Stimulated activated CD4-positive, alpha-beta T cell treated with anti-CD3 and anti-CD28 coated beads, Interleukin-1b, Interleukin-23, amount 100 ng/mL, for 1 hour (primary cell): ENCODE data around the gene CSN1S1.
"Not testable (repeated sequence)": the region's sequence is repeated elsewhere in the genome, so short reads cannot be mapped to it uniquely, and the experiment has no call there.

Experiments used
- DNase-seq, 2 donors: peaks; one replicate each; pipeline ENCODE4 v3.0.0-alpha.2; 2020; ENCODE audit warnings: low read depth in 2 of 2

The CSN1S1 gene, protein sequence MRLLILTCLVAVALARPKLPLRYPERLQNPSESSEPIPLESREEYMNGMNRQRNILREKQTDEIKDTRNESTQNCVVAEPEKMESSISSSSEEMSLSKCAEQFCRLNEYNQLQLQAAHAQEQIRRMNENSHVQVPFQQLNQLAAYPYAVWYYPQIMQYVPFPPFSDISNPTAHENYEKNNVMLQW

DNA sequence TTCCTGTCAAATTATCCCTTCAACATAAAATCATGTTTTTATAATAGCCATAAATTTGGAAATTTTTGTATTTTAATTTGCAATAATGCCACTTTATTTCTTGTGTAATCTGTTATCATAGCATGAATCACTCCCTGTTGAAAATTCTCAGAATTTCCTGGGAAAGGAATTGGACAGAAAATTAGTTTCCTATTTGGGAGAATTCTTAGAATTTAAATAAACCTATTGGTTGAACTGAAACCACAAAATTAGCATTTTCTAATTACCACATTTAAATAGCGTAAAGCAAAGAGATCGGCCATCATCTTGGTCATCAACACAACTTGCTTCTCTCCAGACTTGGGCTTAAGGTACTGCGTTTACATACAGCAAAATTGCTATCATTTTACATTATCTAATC, at the start of gene CSN1S1:
CSN1S1 (plus strand) TSS at position 301 of the 400 bp plus-strand sequence. CDS start 1,488 bp downstream, outside the sequence.
- no peak for DNase-seq

DNA sequence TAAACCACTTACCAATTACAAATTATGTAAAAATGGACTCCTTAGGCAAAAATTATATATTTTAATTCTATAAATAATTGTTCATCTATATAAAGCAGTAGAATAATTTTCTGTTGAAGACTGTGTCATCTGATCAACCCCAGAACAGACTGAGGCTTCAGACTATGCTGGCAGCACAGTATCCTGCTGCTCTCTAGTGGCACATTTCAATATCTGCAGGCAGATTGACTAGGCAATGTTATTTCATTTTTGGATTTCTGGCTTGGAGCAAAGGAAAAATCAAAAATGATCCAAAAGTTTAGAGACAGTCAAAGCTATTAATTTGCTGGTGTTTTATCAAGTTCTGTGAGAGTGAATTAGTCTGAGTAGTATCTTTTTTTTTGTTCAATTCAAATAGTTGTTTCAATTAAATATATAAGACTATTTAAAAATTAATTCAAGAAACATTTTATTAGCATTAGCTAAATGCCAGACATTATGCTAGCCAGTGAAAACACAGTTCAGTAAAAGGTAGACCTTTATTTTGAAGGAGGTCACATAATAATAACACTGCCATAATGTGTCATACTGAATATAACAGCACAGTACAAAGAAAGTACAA, 49.6 kb upstream of the CSN1S1 start:
- DNase-seq, result peak in 1 of 2 donors; percentile 0

DNA sequence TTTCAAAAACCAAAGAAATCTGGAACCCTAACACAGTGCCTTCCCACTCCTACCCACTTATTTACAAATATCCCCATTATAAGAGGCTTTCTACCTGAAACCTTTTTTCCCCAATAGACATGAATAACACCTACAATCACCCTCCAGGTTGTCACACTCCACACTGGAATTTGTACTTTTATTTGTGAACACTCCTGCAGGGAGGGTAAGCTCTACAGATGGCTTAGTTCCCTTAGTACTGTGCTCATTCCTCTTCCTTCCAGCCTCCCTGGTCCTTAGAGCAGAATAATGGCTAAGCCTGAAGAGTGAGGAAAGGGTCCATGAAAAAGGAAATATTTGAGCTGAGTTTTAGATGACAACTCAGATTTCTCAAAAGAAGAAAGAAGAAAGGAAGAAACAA, 48.7 kb upstream of the CSN1S1 start:
- DNase-seq, result no peak

DNA sequence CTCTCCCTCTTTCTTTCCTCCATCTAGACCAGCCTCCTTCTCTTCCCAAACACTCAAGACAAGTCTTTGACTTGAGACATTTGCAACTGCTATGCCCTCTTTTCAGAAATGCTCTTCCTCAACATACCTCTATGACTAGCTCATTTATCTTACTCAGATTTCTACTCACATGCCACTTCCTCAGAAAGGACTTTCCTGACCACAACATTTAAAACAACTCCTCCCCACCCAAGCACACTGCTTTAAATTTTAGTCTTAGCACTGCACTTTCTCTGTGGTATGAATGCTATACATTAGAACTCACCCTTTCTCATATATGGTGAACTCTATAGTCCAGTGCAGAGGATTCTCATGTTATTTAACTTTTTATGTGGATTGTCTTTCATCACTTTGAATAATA, 42.5 kb upstream of the CSN1S1 start:
- DNase-seq, result no peak

DNA sequence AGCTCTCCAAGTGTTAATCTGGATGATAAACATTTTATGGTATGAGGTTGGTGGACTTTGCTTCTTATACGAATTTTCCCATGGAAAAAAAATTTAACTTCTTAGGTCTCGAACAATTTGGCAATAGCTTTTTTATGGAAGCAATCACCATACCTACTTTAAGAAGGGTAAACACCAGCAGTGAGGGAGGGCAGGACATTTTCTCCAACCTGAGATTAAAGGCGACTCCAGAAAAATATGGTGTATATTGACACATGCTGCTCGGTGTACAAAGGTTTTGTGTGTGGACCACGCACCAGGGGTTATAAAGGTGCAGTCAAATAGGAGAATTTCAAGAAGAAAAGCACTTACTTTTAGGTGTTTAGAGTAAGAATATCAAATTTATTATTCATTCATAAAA, 36.7 kb upstream of the CSN1S1 start:
- no peak for DNase-seq

DNA sequence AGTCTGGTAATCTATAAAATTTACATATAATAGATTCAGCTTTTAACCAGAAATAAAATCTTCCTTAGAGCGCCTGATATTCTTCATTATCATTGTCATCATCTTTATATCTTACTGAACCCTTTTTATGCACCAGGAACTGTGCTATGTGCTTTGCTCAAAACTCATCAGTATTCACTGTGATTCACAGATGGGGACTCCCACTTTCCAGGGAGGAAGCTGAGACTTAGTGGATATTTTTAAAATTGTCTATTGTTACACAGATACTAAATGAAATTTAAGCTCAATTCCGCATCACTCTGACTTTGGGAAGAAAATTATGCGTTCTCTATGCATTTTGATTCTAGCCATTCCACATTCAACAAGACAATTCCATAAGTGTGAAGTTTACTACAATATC, 36.1 kb upstream of the CSN1S1 start:
- DNase-seq, result no peak

DNA sequence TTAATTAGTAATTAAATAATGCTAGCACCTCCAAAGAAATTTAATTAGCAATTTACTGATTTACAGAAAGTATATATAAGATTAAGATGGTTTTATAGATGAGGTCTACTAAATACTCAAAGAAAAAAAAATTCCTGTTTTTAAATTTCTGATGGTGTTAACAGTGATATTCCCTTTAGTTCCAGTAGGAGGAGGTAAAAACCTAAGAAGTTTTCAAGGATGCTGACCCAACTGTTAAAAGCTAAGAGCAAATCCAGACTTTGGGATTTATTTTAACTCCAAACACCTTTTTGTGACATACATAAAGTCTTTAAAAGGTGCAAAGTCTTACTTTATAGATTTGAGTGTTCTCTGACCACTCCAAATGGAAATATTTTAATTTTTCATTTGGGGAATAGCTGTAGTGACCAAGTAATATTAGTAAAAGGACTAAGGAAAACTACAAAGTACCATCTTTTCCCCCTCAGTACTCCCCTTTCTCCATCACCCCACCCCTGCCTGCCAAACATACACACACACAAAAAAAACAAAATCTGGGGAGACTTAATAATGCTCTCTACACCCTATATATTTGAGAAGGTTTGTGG, 34.2 kb upstream of the CSN1S1 start:
- no peak for DNase-seq

DNA sequence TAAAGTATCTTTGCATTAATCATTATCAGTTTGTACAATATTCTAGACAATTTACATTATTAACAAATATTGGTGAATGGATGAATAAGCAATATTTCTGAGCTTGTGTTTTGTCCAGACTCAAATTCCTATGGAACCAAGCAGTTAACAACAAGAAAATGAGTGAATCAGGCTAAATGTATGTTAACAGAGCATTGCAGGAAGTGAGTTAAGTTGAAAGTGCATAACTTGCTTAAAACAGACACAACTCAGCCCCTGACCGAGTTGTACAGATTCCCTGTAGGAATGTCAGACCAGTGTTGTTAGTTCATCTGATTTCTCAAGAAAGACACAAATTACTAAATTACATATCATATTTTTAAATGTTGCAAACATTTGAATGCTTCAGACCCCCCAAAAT, 23.7 kb upstream of the CSN1S1 start:
- DNase-seq, result no peak

DNA sequence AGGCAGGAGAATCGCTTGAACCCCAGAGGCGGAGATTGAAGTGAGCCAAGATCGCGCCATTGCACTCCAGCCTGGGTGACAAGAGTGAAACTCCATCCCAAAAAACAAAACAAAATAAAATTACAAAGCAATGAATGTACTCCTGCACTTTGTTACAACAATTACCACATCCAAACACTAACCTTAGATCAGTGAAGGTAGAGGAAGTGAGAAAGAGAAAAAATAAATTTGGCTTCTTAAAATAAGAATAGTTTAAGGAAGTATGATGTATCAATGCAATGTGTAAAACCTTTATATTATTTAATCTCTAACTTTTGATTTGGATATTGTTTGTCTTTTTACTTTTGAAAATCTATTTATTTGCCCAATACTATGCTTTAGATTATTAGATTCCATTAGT, 21.7 kb upstream of the CSN1S1 start:
- no peak for DNase-seq

DNA sequence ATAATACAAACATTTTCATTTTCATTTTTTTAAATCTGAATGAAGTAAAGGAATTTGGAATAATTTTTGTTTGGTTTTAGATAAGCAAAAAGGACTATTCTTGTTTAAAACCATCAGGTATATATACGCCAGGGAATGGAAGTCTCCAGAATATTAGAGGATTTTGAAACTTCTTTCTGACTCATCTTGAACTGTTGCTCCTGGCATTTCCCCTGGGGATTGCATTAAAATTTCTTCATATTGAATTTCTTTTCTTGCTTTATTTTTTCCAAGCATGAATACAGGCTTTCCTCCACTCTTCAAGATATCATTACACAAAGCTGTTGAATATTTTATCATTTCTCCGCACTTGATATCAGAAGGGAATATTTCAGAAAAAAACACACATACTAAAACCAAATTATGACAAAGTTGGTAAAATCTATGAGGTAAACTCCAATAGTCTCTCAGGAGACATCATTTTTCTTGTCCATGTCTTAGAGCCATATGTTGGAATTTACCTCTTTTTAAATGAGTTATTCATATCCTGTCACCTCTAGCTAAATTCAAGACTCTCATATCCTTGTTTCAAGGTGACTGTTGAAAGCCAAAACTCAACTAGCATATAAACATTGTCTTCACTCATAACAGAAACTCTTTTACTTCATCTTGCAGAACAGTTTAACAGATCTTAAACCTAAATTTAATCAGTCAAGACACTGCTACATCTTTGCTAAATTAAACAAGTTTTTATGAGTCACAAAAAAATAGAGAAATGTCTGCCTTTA, 20.7 kb upstream of the CSN1S1 start:
- no peak for DNase-seq

DNA sequence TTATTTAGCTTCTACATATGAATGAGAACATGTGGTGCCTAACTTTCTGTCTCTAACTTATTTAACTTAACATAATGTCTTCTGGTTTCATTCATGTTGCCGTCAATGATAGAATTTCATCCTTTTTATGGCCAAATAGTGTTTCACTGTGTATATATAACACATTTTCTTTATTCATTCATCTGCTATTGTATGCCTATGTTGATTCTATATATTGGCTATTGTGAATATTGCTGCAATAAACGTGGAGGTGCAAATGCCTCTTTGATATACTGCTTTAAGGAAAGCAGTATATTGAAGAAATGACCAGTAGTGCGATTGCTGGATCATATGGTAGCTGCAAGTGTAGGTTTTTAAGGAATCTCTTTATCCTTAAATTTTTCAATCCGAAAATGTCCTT, 10.0 kb upstream of the CSN1S1 start:
- DNase-seq, result no peak

DNA sequence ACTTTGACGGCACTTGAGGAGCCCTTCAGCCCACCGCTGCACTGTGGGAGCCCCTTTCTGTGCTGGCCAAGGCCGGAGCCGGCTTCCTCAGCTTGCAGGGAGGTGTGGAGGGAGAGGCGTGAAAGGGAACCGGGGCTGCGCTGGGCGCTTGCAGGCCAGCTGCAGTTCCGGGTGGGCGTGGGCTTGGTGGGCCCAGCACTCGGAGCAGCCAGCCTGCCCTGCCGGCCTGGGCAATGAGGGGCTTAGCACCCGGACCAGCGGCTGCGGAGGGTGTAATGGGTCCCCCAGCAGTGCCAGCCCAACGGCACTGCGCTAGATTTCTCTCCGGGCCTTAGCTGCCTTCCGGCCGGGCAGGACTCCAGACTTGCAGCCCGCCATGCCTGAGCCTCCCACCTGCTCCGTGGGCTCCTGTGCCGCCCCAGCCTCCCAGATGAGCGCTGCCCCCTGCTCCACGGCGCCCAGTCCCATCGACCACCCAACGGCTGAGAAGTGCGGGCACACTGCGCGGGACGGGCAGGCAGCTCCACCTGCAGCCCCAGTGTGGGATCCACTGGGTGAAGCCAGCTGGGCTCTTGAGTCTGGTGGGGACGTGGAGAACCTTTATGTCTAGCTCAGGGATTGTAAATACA, 7.0 kb upstream of the CSN1S1 start:
- DNase-seq, result not testable (repeated sequence)

DNA sequence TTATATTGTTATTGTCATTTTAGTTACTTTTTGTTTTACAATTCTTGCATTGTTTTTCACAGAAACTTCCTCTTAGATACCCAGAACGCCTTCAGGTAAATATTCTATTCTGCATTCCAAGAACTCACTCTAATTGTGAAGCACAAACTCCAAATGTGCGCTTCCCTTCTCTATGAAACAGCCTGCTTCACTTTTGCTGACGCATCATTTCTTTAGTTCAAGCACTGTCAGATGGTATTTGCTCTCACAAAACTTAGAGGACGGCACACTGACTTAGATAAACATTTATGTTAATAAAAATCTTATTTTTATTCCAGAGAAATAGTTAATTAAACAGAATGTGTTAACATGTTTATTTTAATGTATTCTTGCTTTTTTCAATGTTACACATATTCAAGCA, 3.3 kb downstream of the CSN1S1 start:
- no peak for DNase-seq

DNA sequence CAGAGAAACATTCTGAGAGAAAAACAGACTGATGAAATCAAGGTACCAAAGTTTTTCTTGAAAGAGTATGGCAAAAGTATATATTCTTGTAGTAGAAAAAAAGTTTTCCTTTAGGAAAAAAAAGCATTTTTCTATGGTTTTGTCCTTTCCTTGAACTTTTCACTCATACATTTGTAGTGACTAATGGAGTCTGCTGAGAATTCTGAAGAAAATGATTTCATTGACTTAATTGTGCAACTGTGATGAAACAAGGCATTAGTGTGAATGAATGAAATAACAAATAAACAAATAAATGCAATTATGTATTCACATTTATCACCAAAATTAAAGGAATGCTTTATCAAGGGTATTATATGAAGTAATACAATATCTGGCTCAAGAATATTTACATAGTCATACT, 5.7 kb downstream of the CSN1S1 start:
- DNase-seq, result no peak

DNA sequence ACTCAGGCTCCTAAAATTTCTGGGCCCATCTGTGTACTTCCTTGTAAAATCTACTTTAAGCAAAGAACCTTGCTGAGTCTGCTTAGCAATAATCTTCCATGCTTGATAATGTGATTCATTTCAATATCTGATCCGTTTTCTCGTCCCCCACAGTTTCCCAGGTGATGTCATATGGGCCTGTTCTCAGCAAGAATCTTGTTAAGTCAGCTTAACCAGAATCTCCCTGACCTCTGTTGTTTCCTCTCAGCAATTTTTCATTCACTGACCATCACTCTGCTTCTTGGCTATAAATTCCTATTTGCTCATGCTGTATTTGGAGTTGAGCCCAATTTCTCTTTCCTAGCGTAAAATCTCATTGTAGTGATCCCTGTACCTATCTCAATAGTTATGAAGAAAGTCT, 20.7 kb downstream of the CSN1S1 start:
- DNase-seq, result no peak

DNA sequence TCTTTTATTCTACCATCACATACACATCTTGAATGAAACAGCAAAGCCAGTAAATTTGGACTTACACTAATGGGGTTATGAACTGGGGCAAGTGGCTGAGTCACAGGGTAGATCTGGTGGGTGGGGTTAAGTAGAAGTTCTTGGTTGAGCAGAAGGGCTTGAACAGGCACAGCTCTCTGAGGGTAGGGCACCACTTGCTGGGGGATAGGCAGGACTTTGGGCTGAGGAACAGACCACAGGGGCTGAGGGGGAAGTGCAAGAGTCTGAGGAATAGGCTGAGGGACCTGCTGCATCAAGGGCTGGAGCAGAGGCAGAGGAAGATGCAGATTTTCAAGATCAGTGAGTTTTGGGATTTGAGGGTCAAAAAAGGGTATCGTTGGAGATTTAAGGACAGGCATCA, 26.3 kb downstream of the CSN1S1 start:
- DNase-seq, result no peak

DNA sequence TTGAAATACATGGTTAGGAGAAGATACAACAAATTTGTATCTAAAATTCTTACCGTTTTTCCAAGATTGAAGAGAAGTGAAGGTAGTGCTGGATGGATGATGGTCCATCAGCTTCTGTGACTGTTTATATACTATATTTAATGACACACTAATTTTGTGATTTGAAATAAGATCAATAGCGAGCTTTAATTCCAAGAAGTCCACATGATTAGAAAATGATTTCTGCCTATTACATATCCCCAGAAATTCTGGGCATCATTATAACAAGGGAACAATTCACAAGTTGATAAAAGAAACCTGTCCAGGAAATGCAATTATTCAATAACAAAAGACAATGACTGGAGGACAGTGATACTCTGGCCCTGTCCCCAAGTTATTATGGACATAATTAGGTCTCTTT, 34.8 kb downstream of the CSN1S1 start, which contains the start of gene CSN2:
CSN2 (minus strand) TSS at position 101 of the 400 bp plus-strand sequence. CDS start 4,733 bp downstream, outside the sequence.
- no peak for DNase-seq

DNA sequence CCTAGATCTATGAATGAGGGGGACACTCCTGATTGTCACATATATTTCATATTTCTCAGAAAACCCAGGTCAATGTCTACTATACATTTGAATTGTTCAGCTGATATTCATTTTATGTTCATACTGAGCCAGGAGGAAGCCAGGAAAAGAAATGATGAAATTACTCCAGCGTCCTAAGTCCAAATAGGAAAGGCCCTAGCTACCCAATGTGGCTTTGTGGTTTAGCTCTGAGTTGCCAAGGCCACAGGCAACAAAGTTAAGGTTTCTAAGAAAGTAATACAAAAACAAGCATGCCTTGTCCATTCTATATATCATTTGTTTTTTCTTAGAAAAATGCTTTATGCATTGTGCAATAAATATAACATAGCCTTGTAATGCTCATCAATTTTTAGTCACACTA, 39.2 kb downstream of the CSN1S1 start:
- DNase-seq, result no peak

DNA sequence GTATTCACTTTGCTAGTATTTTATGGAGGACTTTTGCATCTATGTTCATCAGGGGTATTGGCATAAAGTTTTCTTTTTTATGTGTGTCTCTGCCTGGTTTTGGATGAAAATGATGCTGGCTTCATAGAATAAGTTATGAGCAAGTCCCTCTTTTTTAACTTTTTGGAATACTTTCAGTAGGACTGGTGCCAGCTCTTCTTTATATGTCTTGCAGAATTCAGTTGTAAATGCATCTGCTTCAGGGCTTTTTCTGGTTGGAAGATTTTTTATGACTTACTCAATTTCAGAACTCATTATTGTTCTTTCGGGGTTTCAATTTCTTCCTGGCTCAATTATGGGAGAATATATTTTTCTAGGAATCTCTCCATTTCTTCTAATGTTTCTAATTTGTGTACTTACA, 43.8 kb downstream of the CSN1S1 start:
- DNase-seq, result no peak

DNA sequence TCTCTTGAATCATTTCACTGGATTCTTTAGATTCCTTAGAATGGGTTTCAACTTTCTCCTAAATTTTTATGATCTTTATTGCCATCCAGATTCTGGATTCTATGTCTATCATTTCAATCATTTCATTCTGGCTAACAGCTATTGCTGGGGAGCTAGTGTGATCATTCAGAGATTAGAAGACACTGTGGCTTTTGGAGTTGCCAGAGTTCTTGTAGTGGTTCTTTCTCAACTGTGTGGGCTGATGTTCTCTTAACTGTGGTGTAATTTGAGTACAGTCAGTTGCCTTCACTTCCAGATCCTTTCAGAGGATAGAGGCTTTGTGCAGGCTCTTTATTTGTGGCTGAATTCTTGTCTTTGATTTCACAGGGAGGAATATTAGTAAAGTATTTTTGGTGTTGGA, 46.7 kb downstream of the CSN1S1 start:
- no peak for DNase-seq

DNA sequence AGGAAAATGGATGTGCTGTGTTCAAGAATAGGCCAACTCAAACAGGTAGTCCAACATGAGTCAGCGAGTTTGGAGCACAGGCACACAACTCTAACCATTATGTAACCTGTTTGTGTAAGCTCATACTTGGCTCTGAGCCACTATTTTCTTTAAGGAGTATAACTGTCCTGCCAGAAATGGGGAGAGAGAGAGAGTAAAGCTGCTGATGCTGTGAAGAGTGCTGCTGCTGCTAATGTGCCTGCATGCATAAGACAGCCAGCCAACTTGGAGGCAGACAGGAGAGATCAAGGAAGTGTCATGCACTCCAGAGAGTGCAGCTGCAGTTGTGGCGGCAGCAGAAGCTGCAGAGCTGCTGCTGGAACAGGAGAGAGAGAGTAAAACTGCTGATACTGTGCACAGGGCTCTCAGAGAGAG, 53.2 kb downstream of the CSN1S1 start:
- no peak for DNase-seq

DNA sequence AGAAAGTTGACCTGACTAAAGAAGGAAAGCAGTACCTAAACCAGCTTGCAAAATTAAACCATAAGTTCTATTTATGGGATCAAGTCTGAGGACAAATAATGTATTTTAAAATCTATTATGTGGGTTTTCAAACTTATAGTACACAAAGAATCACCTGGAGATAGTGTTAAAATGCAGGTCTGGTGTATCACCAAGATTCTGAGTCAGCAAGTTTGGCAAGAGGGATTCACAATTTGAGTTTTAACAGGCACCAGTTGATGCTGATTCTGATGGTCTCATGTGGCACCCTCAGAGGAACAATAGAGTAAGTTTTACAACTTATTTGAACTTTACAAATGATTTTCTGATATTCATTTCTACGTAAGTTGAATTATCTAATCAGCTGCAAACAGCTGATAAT, 55.8 kb downstream of the CSN1S1 start:
- no peak for DNase-seq
